Activated CD8-positive, alpha-beta T cell treated with anti-CD3 and anti-CD28 coated beads for 36 hours (primary cell): Measurements from ENCODE around the gene B9D2. TPM values are rescaled to one million over a fixed set of nuclear protein-coding genes. Genes with fewer than 3 reads are reported as not detected.

ENCODE experiments used
- ATAC-seq: fragments of 200-7000 bp; cut with Tn5 transposase; one replicate; pipeline ENCODE4 v1.10.0; 2021; ENCODE audit warnings: mild to moderate bottlenecking, moderate library complexity
- CTCF ChIA-PET: fragments of 350-600 bp; sonication (Branson Sonifier 250); formaldehyde crosslinking; loops from one replicate; lab custom pipeline; 2021; ENCODE audit warnings: antibody characterized with exemption; lab: Charles Lee
- POLR2A ChIA-PET: fragments of 350-600 bp; sonication (Branson Sonifier 250); formaldehyde crosslinking; loops from one replicate; lab custom pipeline; 2021; ENCODE audit warnings: antibody characterized with exemption; lab: Charles Lee
- DNase-seq: peaks from one replicate; pipeline ENCODE4 v3.0.0-alpha.2; 2020
- H3K27ac Mint-ChIP-seq: one replicate; pipeline ENCODE4 v1.8.0; 2021; ENCODE audit warnings: mild to moderate bottlenecking, mixed read lengths
- H3K27me3 Mint-ChIP-seq: one replicate; pipeline ENCODE4 v1.8.0; 2021; ENCODE audit warnings: mixed read lengths
- H3K36me3 Mint-ChIP-seq: one replicate; pipeline ENCODE4 v1.8.0; 2021; ENCODE audit warnings: low read depth, mixed read lengths
- H3K4me1 Mint-ChIP-seq: one replicate; pipeline ENCODE4 v1.8.0; 2021; ENCODE audit warnings: low read depth, mixed read lengths
- H3K4me3 Mint-ChIP-seq: one replicate; pipeline ENCODE4 v1.8.0; 2021; ENCODE audit warnings: mild to moderate bottlenecking, moderate library complexity, mixed read lengths
- H3K9me3 Mint-ChIP-seq: one replicate; pipeline ENCODE4 v1.8.0; 2021; ENCODE audit warnings: mixed read lengths
- CTCF ChIP-seq: fragments of 200-600 bp; IDR thresholded peaks from one replicate; pipeline ENCODE4 v1.8.0; 2022; ENCODE audit warnings: antibody characterized with exemption, mild to moderate bottlenecking
- intact Hi-C: fragments of 100-400 bp; cut with micrococcal nuclease; formaldehyde crosslinking; loops from one replicate; pipeline ENCODE4 v1.10.0; 2022
- total RNA-seq, 2 experiments: library from RNA; stranded (reverse); gene quantifications; one replicate each; pipeline ENCODE4 v1.2.3, GENCODE V29; 2021

Gene B9D2
- total RNA-seq, 2 experiments from 2014 or later: 3.1 to 5.1 TPM

- DNase-seq (no peak), ATAC-seq (no peak)
- H3K4me1 Mint-ChIP-seq: peaks cover 49% of the 10 kb centered on the region
- H3K27me3 Mint-ChIP-seq: no peaks in the 10 kb centered on the region
- CTCF ChIA-PET: no interaction called here
- no peaks in the 10 kb centered on the region for H3K9me3 Mint-ChIP-seq
- POLR2A ChIA-PET: interaction anchor here (0.6 to 3.7 kb wide), 5 partner anchors 10 to 46 kb away, joined by 3 to 39 read pairs (median 4); partner anchors contain the start of gene TGFB1
- H3K4me3 Mint-ChIP-seq: peak overlapping the region; percentile 38
- no peak for TF ChIP-seq CTCF
- H3K27ac Mint-ChIP-seq: peak overlapping the region; percentile 6
- intact Hi-C loops: no loop called here
- peaks cover 46% of the 10 kb centered on the region for H3K36me3 Mint-ChIP-seq
Observed at GRCh38 chr19:41311613-41312012, 52.3 kb downstream of the B9D2 start.

GRCh38 chr19:41311072-41311471, 52.9 kb downstream of the B9D2 start:
- no peak for TF ChIP-seq CTCF
- CTCF ChIA-PET: interaction anchor here (1.1 kb wide), 1 partner anchor 11 kb away, joined by 3 read pairs; no protein-coding TSS in a partner anchor
- H3K36me3 Mint-ChIP-seq: peaks cover 46% of the 10 kb centered on the region
- H3K27ac Mint-ChIP-seq: peak overlapping the region; percentile 98
- POLR2A ChIA-PET: interaction anchor here (1.4 to 4.0 kb wide), 6 partner anchors 11 to 40 kb away, joined by 4 to 39 read pairs (median 17); partner anchors contain the start of gene TGFB1
- H3K4me3 Mint-ChIP-seq: peak overlapping the region; percentile 98
- no peaks in the 10 kb centered on the region for H3K9me3 Mint-ChIP-seq
- no peak for DNase-seq
- intact Hi-C loops: no loop called here
- peaks cover 54% of the 10 kb centered on the region for H3K4me1 Mint-ChIP-seq
- ATAC-seq: no peak
- no peaks in the 10 kb centered on the region for H3K27me3 Mint-ChIP-seq

- no peaks in the 10 kb centered on the region for H3K9me3 Mint-ChIP-seq
- H3K36me3 Mint-ChIP-seq: peaks cover 48% of the 10 kb centered on the region
- POLR2A ChIA-PET: interaction anchor here (1.0 to 14.9 kb wide), 12 partner anchors 8 to 46 kb away, joined by 3 to 179 read pairs (median 5); partner anchors contain the start of genes HNRNPUL1 and TGFB1
- CTCF ChIA-PET: interaction anchor here (1.1 to 4.3 kb wide), 3 partner anchors 12 to 106 kb away, joined by 3 to 53 read pairs (median 28); partner anchors contain the start of gene HNRNPUL1
- no peak for TF ChIP-seq CTCF
- H3K4me3 Mint-ChIP-seq: peak within 1 kb of the TSS; percentile 98
- H3K27ac Mint-ChIP-seq: peak within 1 kb of the TSS; percentile 98
- intact Hi-C loops: no loop called here
- H3K4me1 Mint-ChIP-seq: peaks cover 61% of the 10 kb centered on the region
- ATAC-seq: peak; percentile 72
- H3K27me3 Mint-ChIP-seq: no peaks in the 10 kb centered on the region
- DNase-seq: peak; percentile 90
Observed at GRCh38 chr19:41310033-41310831, 53.7 kb downstream of the B9D2 start, which contains the start of gene CCDC97. TSS of gene CCDC97 (plus strand) at chr19:41310172. CDS start at chr19:41310311, 139 bp downstream.

- H3K36me3 Mint-ChIP-seq: peaks cover 55% of the 10 kb centered on the region
Observed at GRCh38 chr19:41309180-41310032, 54.5 kb downstream of the B9D2 start.

More at GRCh38 chr19:41309180-41310032, 54.5 kb downstream of the B9D2 start:
- POLR2A ChIA-PET: interaction anchor here (0.8 to 14.9 kb wide), 20 partner anchors 9 to 186 kb away, joined by 3 to 179 read pairs (median 4); partner anchors contain the start of genes B9D2, HNRNPUL1 and TGFB1
- Mint-ChIP-seq H3K9me3 (no peaks in the 10 kb centered on the region), H3K27ac (peak overlapping the region; percentile 98), H3K4me1 (peaks cover 69% of the 10 kb centered on the region), H3K4me3 (peak overlapping the region; percentile 98), H3K27me3 (no peaks in the 10 kb centered on the region)
- intact Hi-C loops: loop anchor here (2.0 to 5.0 kb wide), 3 partner anchors 43 to 107 kb away; partner anchors contain the start of gene TGFB1
- CTCF ChIA-PET: interaction anchor here (0.7 to 4.3 kb wide), 22 partner anchors 8 to 288 kb away, joined by 3 to 53 read pairs (median 5); partner anchors contain the start of gene HNRNPUL1
- DNase-seq (peak; percentile 10), ATAC-seq (no peak)
- no peak for TF ChIP-seq CTCF
